Kidney (tissue), 14 donors: Measurements from ENCODE around the gene DPEP2NB. TPM values are rescaled to one million over a fixed set of nuclear protein-coding genes. Genes with fewer than 3 reads are reported as not detected.

Experiments
- DNase-seq, 5 donors: peaks; one replicate each; pipeline ENCODE4 v3.0.0-alpha.2; 2013 to 2020
- FAIRE-seq: peaks from 2 replicates; lab custom pipeline; 2012; peaks lifted over from hg19 to GRCh38; lab: Jason Lieb, UNC
- H3K27ac ChIP-seq, 2 donors: one replicate each; pipeline ENCODE4 v1.7.0; 2013; ENCODE audit warnings: low read depth in 2 of 2, low read length in 2 of 2, inconsistent platforms in 1 of 2
- H3K27me3 ChIP-seq: one replicate; pipeline ENCODE4 v1.7.1; 2013; ENCODE audit warnings: low read length, inconsistent platforms; ENCODE audit not compliant: control insufficient read depth, insufficient read depth
- H3K36me3 ChIP-seq, 3 donors: one replicate each; pipeline versions ENCODE4 v1.7.0 to v1.7.1; 2013; ENCODE audit warnings: low read length in 3 of 3, control low read depth in 1 of 3, inconsistent platforms in 1 of 3; ENCODE audit not compliant: insufficient read depth in 3 of 3, control insufficient read depth in 2 of 3
- H3K4me1 ChIP-seq, 3 donors: one replicate each; pipeline versions ENCODE4 v1.7.0 to v1.7.1; 2013; ENCODE audit warnings: low read length in 3 of 3, inconsistent platforms in 1 of 3, low read depth in 1 of 3; ENCODE audit not compliant: control insufficient read depth in 2 of 3, insufficient read depth in 2 of 3
- H3K4me3 ChIP-seq, 3 donors: one replicate each; pipeline versions ENCODE4 v1.7.0 to v1.8.1; 2013; ENCODE audit warnings: low read length in 3 of 3, control low read depth in 1 of 3, inconsistent platforms in 1 of 3
- H3K9ac ChIP-seq, 3 donors: one replicate each; pipeline versions ENCODE4 v1.7.0 to v1.7.1; 2013; ENCODE audit warnings: low read length in 3 of 3, control low read depth in 1 of 3, inconsistent platforms in 1 of 3
- H3K9me3 ChIP-seq, 3 donors: one replicate each; pipeline versions ENCODE4 v1.7.0 to v1.7.1; 2013; ENCODE audit warnings: low read length in 3 of 3, control low read depth in 1 of 3, inconsistent platforms in 1 of 3; ENCODE audit not compliant: control insufficient read depth in 2 of 3, insufficient read depth in 1 of 3
- CTCF ChIP-seq: IDR thresholded peaks from 3 replicates; pipeline ENCODE4 v1.5.1; 2012; ENCODE audit warnings: mild to moderate bottlenecking, moderate library complexity, borderline replicate concordance; ENCODE audit not compliant: insufficient read depth; ENCODE audit errors: extremely low read depth
- intact Hi-C: fragments of 100-400 bp; cut with DNase I; formaldehyde crosslinking; loops from one replicate; pipeline ENCODE4 v1.11.1; 2022
- polyA plus RNA-seq: library from polyadenylated mRNA; stranded (reverse); fragments of 350-450 nt; fragmentation: Illumina TruSeq; extraction: RNeasy Lipid Tissue Mini Kit (QIAGEN cat#74804); gene quantifications from one replicate; pipeline ENCODE4 v1.2.3, GENCODE V29; 2014; ENCODE audit warnings: low read depth, low replicate concordance; ENCODE audit not compliant: insufficient read depth
- total RNA-seq: library from RNA; stranded (reverse); fragmentation: NEBNext Ultra II Directional; extraction: Animal tissue kit (Norgen Biotek cat#: 25700); gene quantifications from one replicate; pipeline ENCODE4 v1.2.1, GENCODE V29; 2021
- donor health status: control.
- donor health status: control.
- donor health status: control.
- donor health status: control.
- donor health status: control.
- donor health status: DM: yes; HTN: yes; CAD: no.
- donor health status: Normal renal cell carcinoma (clear cell type).

The DPEP2NB gene
- total and polyA plus RNA-seq, 2 donors from 2014 or later: not detected

GRCh38 chr16:68061396-68061795 is 45.7 kb upstream of the DPEP2NB start:
- intact Hi-C loops: no loop called here
- FAIRE-seq: no peak
- no peaks in the 10 kb centered on the region for H3K9me3 ChIP-seq
- no peak overlapping the region for H3K9ac ChIP-seq
- no peaks in the 10 kb centered on the region for H3K27me3 ChIP-seq
- H3K27ac ChIP-seq: no peak overlapping the region
- no peak for TF ChIP-seq CTCF
- peaks cover 0 to 6% (median 0%) of the 10 kb centered on the region in 3 donors for H3K36me3 ChIP-seq
- DNase-seq: peak in 1 of 5 donors; percentile 23
- peaks cover 0 to 8% (median 0%) of the 10 kb centered on the region in 3 donors for H3K4me1 ChIP-seq
- H3K4me3 ChIP-seq: no peak overlapping the region

GRCh38 chr16:68059804-68060203 is 44.1 kb upstream of the DPEP2NB start:
- Histone ChIP-seq H3K4me3 (no peak overlapping the region), H3K36me3 (peaks cover 0 to 2% (median 0%) of the 10 kb centered on the region in 3 donors), H3K4me1 (peaks cover 0 to 3% (median 0%) of the 10 kb centered on the region in 3 donors), H3K27me3 (no peaks in the 10 kb centered on the region), H3K9ac (no peak overlapping the region), H3K27ac (no peak overlapping the region), H3K9me3 (no peaks in the 10 kb centered on the region)
- intact Hi-C loops: no loop called here
- TF ChIP-seq CTCF: no peak
- DNase-seq (no peak), FAIRE-seq (no peak)

GRCh38 chr16:68055395-68055794 is 39.7 kb upstream of the DPEP2NB start:
- H3K9ac ChIP-seq: no peak overlapping the region
- no peak overlapping the region for H3K4me3 ChIP-seq
- no peaks in the 10 kb centered on the region for H3K4me1 ChIP-seq
- intact Hi-C loops: no loop called here
- no peak for TF ChIP-seq CTCF
- DNase-seq (no peak), FAIRE-seq (no peak)
- no peaks in the 10 kb centered on the region for H3K9me3 ChIP-seq
- no peak overlapping the region for H3K27ac ChIP-seq
- H3K27me3 ChIP-seq: no peaks in the 10 kb centered on the region
- H3K36me3 ChIP-seq: peaks cover 0 to 7% (median 5%) of the 10 kb centered on the region in 3 donors

GRCh38 chr16:68049449-68049848 is 33.7 kb upstream of the DPEP2NB start:
- H3K36me3 ChIP-seq: peaks cover 0 to 18% (median 8%) of the 10 kb centered on the region in 3 donors
- no peak overlapping the region for H3K9ac ChIP-seq
- H3K27ac ChIP-seq: no peak overlapping the region
- FAIRE-seq: no peak
- intact Hi-C loops: no loop called here
- TF ChIP-seq CTCF: no peak
- H3K4me1 ChIP-seq: no peaks in the 10 kb centered on the region
- no peaks in the 10 kb centered on the region for H3K9me3 ChIP-seq
- no peak overlapping the region for H3K4me3 ChIP-seq
- H3K27me3 ChIP-seq: no peaks in the 10 kb centered on the region
- no peak for DNase-seq
